A673 (cell line): Measurements from ENCODE around the gene ASB6. TPM values are rescaled to one million over a fixed set of nuclear protein-coding genes. Genes with fewer than 3 reads are reported as not detected.
"Not testable (repeated sequence)": the region's sequence is repeated elsewhere in the genome, so short reads cannot be mapped to it uniquely, and the experiment has no call there.

Experiments used
- BruUV-seq: library from RNA; stranded (reverse); fragments of 400-500 nt; replicated peaks from 2 replicates; lab custom pipeline; 2021; lab: Mats Ljungman, UMichigan
- CTCF ChIA-PET: fragments of 300-600 bp; sonication (Branson Sonifier 250); formaldehyde crosslinking; loops from one replicate; lab custom pipeline; 2022; ENCODE audit warnings: antibody characterized with exemption; lab: Charles Lee
- POLR2A ChIA-PET: fragments of 300-600 bp; sonication (Branson Sonifier 250); formaldehyde crosslinking; loops from one replicate; lab custom pipeline; 2022; ENCODE audit warnings: antibody characterized with exemption; ENCODE audit not compliant: low non-redundant PET; lab: Charles Lee
- DNase-seq: peaks from one replicate; pipeline ENCODE4 v3.0.0-alpha.2; 2015; ENCODE audit warnings: low spot score
- H3K27ac ChIP-seq: fragments of 200-600 bp; sonication (generic); 2 replicates; pipeline ENCODE4 v1.5.1; 2016; ENCODE audit warnings: mixed run types, low read depth, mild to moderate bottlenecking, mixed read lengths, antibody characterized with exemption, low read length; ENCODE audit not compliant: poor library complexity, severe bottlenecking
- H3K27me3 ChIP-seq: fragments of 200-600 bp; sonication (generic); replicated peaks from 2 replicates; pipeline ENCODE4 v1.6.1; 2017; ENCODE audit warnings: mixed run types, low read depth, mild to moderate bottlenecking, mixed read lengths, antibody characterized with exemption, low read length; ENCODE audit not compliant: insufficient read depth, poor library complexity
- H3K36me3 ChIP-seq: fragments of 200-600 bp; sonication (generic); 2 replicates; pipeline ENCODE4 v1.6.1; 2016; ENCODE audit warnings: mixed run types, mild to moderate bottlenecking, mixed read lengths, antibody characterized with exemption, low read length; ENCODE audit not compliant: insufficient read depth, poor library complexity, severe bottlenecking
- H3K4me1 ChIP-seq: fragments of 200-600 bp; sonication (generic); 2 replicates; pipeline ENCODE4 v1.6.1; 2017; ENCODE audit warnings: mixed run types, mild to moderate bottlenecking, mixed read lengths, antibody characterized with exemption, low read length; ENCODE audit not compliant: insufficient read depth, poor library complexity, severe bottlenecking
- H3K4me3 ChIP-seq: fragments of 200-600 bp; sonication (generic); 2 replicates; pipeline ENCODE4 v1.5.1; 2016; ENCODE audit warnings: low read depth, mixed run types, mild to moderate bottlenecking, mixed read lengths, low read length; ENCODE audit not compliant: poor library complexity, severe bottlenecking
- H3K9me3 ChIP-seq: fragments of 200-600 bp; sonication (generic); 2 replicates; pipeline ENCODE4 v1.6.1; 2016; ENCODE audit warnings: mixed run types, low read depth, mild to moderate bottlenecking, mixed read lengths, antibody characterized with exemption, low read length; ENCODE audit not compliant: poor library complexity, severe bottlenecking
- CTCF ChIP-seq: fragments of 300-800, 200-600 bp; sonication (generic); conservative IDR thresholded peaks from 2 replicates; pipeline ENCODE4 v1.5.1; 2017; ENCODE audit warnings: low read depth, mild to moderate bottlenecking, antibody characterized with exemption, low read length, moderate library complexity, mixed read lengths
- EZH2 ChIP-seq: fragments of 200-600 bp; sonication (generic); IDR thresholded peaks from 2 replicates; pipeline ENCODE4 v1.6.1; 2017; ENCODE audit warnings: borderline replicate concordance, low read depth, mild to moderate bottlenecking, mixed read lengths, antibody characterized with exemption, low read length; ENCODE audit not compliant: poor library complexity, severe bottlenecking
- intact Hi-C: fragments of 100-400 bp; cut with micrococcal nuclease; formaldehyde crosslinking; loops from one replicate; pipeline ENCODE4 v1.10.0; 2022; ENCODE audit not compliant: unreplicated experiment
- total RNA-seq: library from RNA; stranded (reverse); gene quantifications from 2 replicates; pipeline ENCODE4 v1.2.3, GENCODE V29; 2021

The ASB6 gene
- total RNA-seq, 1 experiment from 2014 or later, result 36.5 TPM

- intact Hi-C loops, result no loop called here
- Histone ChIP-seq H3K27me3 (no peaks in the 10 kb centered on the region), H3K36me3 (no peaks in the 10 kb centered on the region), H3K9me3 (no peaks in the 10 kb centered on the region), H3K4me3 (peak within 1 kb of the TSS; percentile 54), H3K27ac (peak within 1 kb of the TSS; percentile 47), H3K4me1 (peaks cover 33% of the 10 kb centered on the region)
- BruUV-seq, result no TSS peak
- peak; percentile 88 for DNase-seq
- POLR2A ChIA-PET, result no interaction called here
- CTCF ChIA-PET, result interaction anchor here (0.7 kb wide), 1 partner anchor 845 kb away, joined by 3 read pairs; no protein-coding TSS in a partner anchor
- no peak for TF ChIP-seq CTCF
- no peak for TF ChIP-seq EZH2
Measured at GRCh38 chr9:129665389-129665775, 23.4 kb upstream of the ASB6 start, which contains the start of gene PRRX2. Gene PRRX2, plus strand, starts transcription at chr9:129665647. Its CDS starts 221 bp downstream, at chr9:129665868.

GRCh38 chr9:129664746-129665388, 22.9 kb upstream of the ASB6 start:
- intact Hi-C loops, result no loop called here
- no peaks in the 10 kb centered on the region for H3K36me3 ChIP-seq
- peaks cover 28% of the 10 kb centered on the region for H3K4me1 ChIP-seq
- TF ChIP-seq CTCF, result no peak
- TF ChIP-seq EZH2, result no peak
- DNase-seq, result no peak
- H3K27ac ChIP-seq, result peak overlapping the region; percentile 47
- peak overlapping the region; percentile 54 for H3K4me3 ChIP-seq
- POLR2A ChIA-PET, result no interaction called here
- H3K9me3 ChIP-seq, result no peaks in the 10 kb centered on the region
- CTCF ChIA-PET, result interaction anchor here (0.5 kb wide), 1 partner anchor 238 kb away, joined by 3 read pairs; no protein-coding TSS in a partner anchor
- H3K27me3 ChIP-seq, result no peaks in the 10 kb centered on the region
- no TSS peak for BruUV-seq

GRCh38 chr9:129662239-129662638, 20.3 kb upstream of the ASB6 start:
- CTCF ChIA-PET, result interaction anchor here (0.7 kb wide), 1 partner anchor 1053 kb away, joined by 7 read pairs; no protein-coding TSS in a partner anchor
- intact Hi-C loops, H3K9me3 ChIP-seq, H3K27ac ChIP-seq, DNase-seq, H3K4me1 ChIP-seq, BruUV-seq, H3K4me3 ChIP-seq, H3K27me3 ChIP-seq, POLR2A ChIA-PET, H3K36me3 ChIP-seq: not testable (repeated sequence)
